ENCODE results near the gene CFAP20DC.

The CFAP20DC gene

GRCh38 chr3:58794750-58795149 lies 255.1 kb downstream of the CFAP20DC start:
- no peak for DNase-seq

- no peak for DNase-seq
These were observed 255.9 kb downstream of the CFAP20DC start for GRCh38 chr3:58793938-58794337.

GRCh38 chr3:58792921-58793451 lies 256.8 kb downstream of the CFAP20DC start:
- no peak for DNase-seq

- DNase-seq = no peak
These were observed 260.4 kb downstream of the CFAP20DC start for GRCh38 chr3:58789385-58789784.

- no peak for DNase-seq
These were observed 264.9 kb downstream of the CFAP20DC start for GRCh38 chr3:58784888-58785287.

- no peak for DNase-seq
These were observed 265.4 kb downstream of the CFAP20DC start for GRCh38 chr3:58784425-58784824.

GRCh38 chr3:58783845-58784244 lies 266.0 kb downstream of the CFAP20DC start:
- DNase-seq = no peak

- no peak for DNase-seq
These were observed 269.9 kb downstream of the CFAP20DC start for GRCh38 chr3:58779934-58780333.

- DNase-seq = no peak
These were observed 273.6 kb downstream of the CFAP20DC start for GRCh38 chr3:58776231-58776630.

GRCh38 chr3:58772462-58772861 lies 277.4 kb downstream of the CFAP20DC start:
- DNase-seq = no peak

- no peak for DNase-seq
These were observed 280.8 kb downstream of the CFAP20DC start for GRCh38 chr3:58769065-58769464.

GRCh38 chr3:58766587-58767282 lies 283.1 kb downstream of the CFAP20DC start:
- DNase-seq = no peak

- DNase-seq = no peak
These were observed 294.7 kb downstream of the CFAP20DC start for GRCh38 chr3:58755150-58755549.

GRCh38 chr3:58754074-58754473 lies 295.8 kb downstream of the CFAP20DC start:
- no peak for DNase-seq

GRCh38 chr3:58751882-58752567 lies 297.8 kb downstream of the CFAP20DC start:
- no peak for DNase-seq

- no peak for DNase-seq
These were observed 298.6 kb downstream of the CFAP20DC start for GRCh38 chr3:58751235-58751634.

- no peak for DNase-seq
These were observed 299.9 kb downstream of the CFAP20DC start for GRCh38 chr3:58749948-58750347.

GRCh38 chr3:58748024-58748423 lies 301.8 kb downstream of the CFAP20DC start:
- DNase-seq = no peak

GRCh38 chr3:58746758-58747157 lies 303.1 kb downstream of the CFAP20DC start:
- no peak for DNase-seq

GRCh38 chr3:58743296-58743695 lies 306.5 kb downstream of the CFAP20DC start:
- DNase-seq = no peak

GRCh38 chr3:58742239-58742638 lies 307.6 kb downstream of the CFAP20DC start:
- DNase-seq = no peak

- DNase-seq = no peak
These were observed 312.2 kb downstream of the CFAP20DC start for GRCh38 chr3:58737644-58738043.

GRCh38 chr3:58731673-58732072 lies 318.2 kb downstream of the CFAP20DC start:
- DNase-seq = no peak

- DNase-seq = no peak
These were observed 321.1 kb downstream of the CFAP20DC start for GRCh38 chr3:58728723-58729122.

Measured in T1000 (cell line).